ENCODE results near the gene CNTRL. TPM values are rescaled to one million over a fixed set of nuclear protein-coding genes. Genes with fewer than 3 reads are reported as not detected.
A peak's percentile ranks its signal among the peaks of the same experiment; 100 is the strongest.
"Not testable (repeated sequence)": the region's sequence is repeated elsewhere in the genome, so short reads cannot be mapped to it uniquely, and the experiment has no call there.

Gene CNTRL
- polyA plus RNA-seq, 3 donors from 2014 or later = 0.17 to 17.6 (median 7.6) TPM

DNA sequence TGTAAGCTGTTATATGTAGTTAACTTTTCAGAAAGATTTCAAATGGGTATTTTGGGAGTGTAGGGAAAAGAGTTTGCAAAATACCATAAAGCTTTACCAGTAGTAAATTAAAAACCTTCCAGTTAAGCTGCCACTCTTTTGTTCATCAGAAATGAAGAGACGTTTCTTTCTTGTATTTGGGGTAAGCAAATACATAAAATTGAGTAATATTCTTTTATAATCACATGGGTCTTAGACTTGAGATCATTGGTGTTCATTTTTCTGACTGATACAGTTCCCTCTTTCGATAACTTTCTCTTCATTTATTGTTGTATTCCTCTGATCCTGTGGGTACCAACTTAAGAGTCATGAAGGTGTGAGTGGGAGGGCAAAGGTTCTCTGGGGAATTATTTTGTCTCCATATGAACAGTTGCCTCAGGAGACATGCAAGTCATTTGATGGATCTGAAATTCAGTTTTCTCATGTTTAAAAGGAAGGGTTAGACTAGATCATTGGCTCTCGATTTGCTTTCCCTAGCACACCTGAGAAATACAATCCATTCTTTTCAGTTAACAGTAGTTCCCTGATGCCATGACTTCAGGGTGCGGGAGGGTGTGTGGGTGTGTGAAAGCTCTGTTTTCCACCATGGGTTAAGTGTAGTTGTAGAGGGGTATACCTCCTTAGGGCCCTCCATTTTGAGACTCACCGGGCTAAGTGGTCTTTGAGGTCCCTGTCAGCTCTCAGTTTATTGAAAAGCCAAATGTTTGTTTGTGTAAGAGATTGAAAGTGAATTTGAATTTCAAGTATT lies 47.7 kb downstream of the CNTRL start:
- Mint-ChIP-seq H3K4me1 (peaks cover 25 to 55% of the 10 kb centered on the region in 2 donors), H3K27me3 (ENCODE audit: low read depth in 3 of 3) (peaks cover 0 to 5% (median 4%) of the 10 kb centered on the region in 3 donors), H3K4me3 (peak overlapping the region; percentile 88 to 96 (median 92)), H3K9me3 (no peaks in the 10 kb centered on the region), H3K36me3 (peaks cover 5 to 23% (median 19%) of the 10 kb centered on the region in 3 donors), H3K27ac (peak overlapping the region; percentile 89 to 97 (median 91))
- DNase-seq = no peak

DNA sequence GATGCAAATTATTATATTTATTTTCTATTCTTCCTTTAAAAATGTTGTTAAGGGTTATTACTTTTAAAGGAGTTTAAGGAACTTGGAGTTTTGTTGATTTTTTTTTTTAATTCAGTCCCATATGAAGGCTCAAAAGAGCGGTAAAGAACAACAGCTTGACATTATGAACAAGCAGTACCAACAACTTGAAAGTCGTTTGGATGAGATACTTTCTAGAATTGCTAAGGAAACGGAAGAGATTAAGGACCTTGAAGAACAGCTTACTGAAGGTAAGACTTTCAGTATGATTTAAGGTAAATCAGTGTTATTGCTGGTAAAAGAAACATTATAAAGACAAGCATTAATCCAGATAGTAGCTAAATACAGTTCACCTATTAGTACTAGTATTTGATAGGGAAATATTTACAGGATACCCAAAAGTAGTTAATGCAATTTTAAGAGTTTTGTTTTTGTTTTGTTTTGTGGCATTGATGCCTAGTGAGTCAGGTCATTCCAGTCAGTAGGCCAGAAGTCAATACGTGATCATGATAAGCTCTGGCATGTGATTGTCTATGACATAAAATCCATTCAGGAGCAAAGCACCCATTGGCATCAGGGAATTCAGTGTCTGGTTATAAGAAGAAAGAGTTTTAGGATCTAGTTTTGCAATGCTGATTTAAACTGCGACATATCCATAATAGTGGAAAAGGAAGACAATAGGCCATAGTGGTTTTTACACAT lies 49.2 kb downstream of the CNTRL start:
- H3K9me3 Mint-ChIP-seq = no peaks in the 10 kb centered on the region
- no peak overlapping the region for H3K27ac Mint-ChIP-seq
- H3K36me3 Mint-ChIP-seq = peaks cover 8 to 35% (median 19%) of the 10 kb centered on the region in 3 donors
- peaks cover 27 to 59% of the 10 kb centered on the region in 2 donors for H3K4me1 Mint-ChIP-seq
- DNase-seq = no peak
- no peak overlapping the region for H3K4me3 Mint-ChIP-seq
- H3K27me3 Mint-ChIP-seq (ENCODE audit: low read depth in 3 of 3) = peaks cover 0 to 5% (median 4%) of the 10 kb centered on the region in 3 donors

DNA sequence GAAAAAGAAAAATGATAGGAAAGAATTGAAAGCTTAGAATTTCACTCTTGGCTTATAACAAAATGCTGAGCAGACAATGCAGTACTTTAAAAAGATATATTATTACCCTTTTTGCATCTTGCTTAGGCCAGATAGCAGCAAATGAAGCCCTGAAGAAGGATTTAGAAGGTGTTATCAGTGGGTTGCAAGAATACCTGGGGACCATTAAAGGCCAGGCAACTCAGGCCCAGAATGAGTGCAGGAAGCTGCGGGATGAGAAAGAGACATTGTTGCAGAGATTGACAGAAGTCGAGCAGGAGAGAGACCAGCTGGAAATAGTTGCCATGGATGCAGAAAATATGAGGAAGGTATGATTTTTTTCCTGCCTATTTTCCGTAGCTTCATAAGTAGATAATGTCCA lies 50.8 kb downstream of the CNTRL start:
- no peak overlapping the region for H3K4me3 Mint-ChIP-seq
- peaks cover 0 to 2% (median 0%) of the 10 kb centered on the region in 6 donors for H3K9me3 Mint-ChIP-seq
- peaks cover 33 to 60% of the 10 kb centered on the region in 2 donors for H3K4me1 Mint-ChIP-seq
- peak overlapping the region in 1 of 6 donors; percentile 14 for H3K27ac Mint-ChIP-seq
- peaks cover 15 to 47% (median 35%) of the 10 kb centered on the region in 3 donors for H3K36me3 Mint-ChIP-seq
- no peak for DNase-seq
- peaks cover 0 to 5% (median 4%) of the 10 kb centered on the region in 3 donors for H3K27me3 Mint-ChIP-seq (ENCODE audit: low read depth in 3 of 3)

DNA sequence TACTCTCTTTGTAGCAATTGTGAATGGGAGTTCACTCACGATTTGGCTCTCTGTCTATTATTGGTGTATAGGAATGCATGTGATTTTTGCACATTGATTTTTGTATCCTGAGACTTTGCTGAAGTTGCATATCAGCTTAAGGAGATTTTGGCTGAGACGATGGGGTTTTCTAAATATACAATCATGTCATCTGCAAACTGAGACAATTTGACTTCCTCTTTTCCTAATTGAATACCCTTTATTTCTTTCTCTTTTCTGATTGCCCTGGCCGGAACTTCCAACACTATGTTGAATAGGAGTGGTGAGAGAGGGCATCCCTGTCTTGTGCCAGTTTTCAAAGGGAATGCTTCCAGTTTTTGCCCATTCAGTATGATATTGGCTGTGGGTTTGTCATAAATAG lies 54.6 kb downstream of the CNTRL start:
- not testable (repeated sequence) for H3K4me3 Mint-ChIP-seq; H3K9me3 Mint-ChIP-seq; H3K27me3 Mint-ChIP-seq (ENCODE audit: low read depth in 3 of 3); DNase-seq
- peaks cover 19 to 55% (median 48%) of the 10 kb centered on the region in 3 donors for H3K36me3 Mint-ChIP-seq
- H3K27ac Mint-ChIP-seq = peak overlapping the region in 3 of 6 donors; percentile 52 to 55 (median 54)
- peaks cover 44 to 56% of the 10 kb centered on the region in 2 donors for H3K4me1 Mint-ChIP-seq

DNA sequence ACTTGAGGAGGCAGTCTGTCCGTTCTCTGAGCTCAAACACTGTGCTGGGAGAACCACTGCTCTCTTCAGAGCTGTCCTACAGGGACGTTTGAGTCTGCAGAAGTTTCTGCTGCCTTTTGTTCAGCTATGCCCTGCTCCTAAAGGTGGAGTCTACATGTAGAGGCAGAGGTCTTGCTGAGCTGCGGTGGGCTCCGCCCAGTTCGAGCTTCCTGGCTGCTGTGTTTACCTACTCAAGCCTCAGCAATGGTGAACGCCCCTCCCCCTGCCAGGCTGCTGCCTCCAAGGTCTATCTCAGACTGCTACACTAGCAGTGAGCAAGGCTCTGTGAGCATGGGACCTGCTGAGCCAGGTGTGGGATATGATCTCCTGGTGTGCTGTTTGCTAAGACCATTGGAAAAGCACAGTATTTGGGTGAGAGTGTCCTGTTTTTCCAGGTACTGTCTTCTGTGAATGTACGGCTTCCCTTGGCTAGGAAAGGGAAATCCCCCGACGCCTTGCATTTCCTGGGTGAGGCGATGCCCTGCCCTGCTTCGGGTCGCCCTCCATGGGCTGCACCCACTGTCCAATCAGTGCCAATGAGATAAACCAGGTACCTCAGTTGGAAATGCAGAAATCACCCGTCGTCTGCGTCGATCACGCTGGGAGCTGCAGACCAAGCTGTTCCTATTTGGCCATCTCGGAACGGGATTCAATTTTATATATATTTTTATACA lies 58.5 kb downstream of the CNTRL start:
- peak; percentile 35 to 62 (median 51) for DNase-seq
- Mint-ChIP-seq H3K27me3 (ENCODE audit: low read depth in 3 of 3) (no peaks in the 10 kb centered on the region), H3K9me3 (peaks cover 0 to 4% (median 0%) of the 10 kb centered on the region in 6 donors), H3K36me3 (peaks cover 26 to 52% (median 40%) of the 10 kb centered on the region in 3 donors), H3K27ac (peak overlapping the region; percentile 65 to 92 (median 78)), H3K4me3 (peak overlapping the region; percentile 55 to 73 (median 69)), H3K4me1 (peaks cover 50 to 53% of the 10 kb centered on the region in 2 donors)

DNA sequence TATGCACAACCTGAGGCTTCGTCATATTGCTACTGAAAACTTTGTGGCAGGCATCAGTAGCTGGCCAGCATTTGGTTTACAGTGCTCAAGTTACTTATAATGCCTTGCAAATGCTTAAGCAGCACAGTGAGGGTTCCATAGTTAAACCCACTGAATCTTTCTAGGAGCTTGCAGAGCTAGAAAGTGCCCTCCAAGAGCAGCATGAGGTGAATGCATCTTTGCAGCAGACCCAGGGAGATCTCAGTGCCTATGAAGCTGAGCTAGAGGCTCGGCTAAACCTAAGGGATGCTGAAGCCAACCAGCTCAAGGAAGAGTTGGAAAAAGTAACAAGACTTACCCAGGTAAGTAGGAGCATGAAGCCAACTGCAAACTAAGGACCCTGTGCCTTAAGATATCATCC lies 60.9 kb downstream of the CNTRL start:
- Mint-ChIP-seq H3K4me1 (peaks cover 38 to 39% of the 10 kb centered on the region in 2 donors), H3K9me3 (peaks cover 0 to 2% (median 0%) of the 10 kb centered on the region in 6 donors), H3K27ac (no peak overlapping the region), H3K36me3 (peaks cover 31 to 54% (median 35%) of the 10 kb centered on the region in 3 donors), H3K4me3 (no peak overlapping the region), H3K27me3 (ENCODE audit: low read depth in 3 of 3) (no peaks in the 10 kb centered on the region)
- no peak for DNase-seq

DNA sequence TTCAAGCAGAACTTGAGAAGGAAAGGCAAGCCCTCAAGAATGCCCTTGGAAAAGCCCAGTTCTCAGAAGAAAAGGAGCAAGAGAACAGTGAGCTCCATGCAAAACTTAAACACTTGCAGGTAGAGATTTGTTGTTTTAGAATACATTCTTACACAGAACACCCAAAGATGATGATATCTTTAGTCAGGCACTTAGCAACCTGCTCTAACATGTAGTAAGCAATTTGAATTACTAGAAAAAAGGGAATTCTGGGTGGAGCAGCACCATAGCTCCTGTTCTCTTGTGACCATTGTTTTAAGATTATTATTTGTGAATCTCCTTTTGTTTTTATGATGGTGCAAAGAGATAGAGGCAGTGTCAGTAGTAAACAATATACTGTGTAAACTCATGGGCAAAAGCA lies 63.8 kb downstream of the CNTRL start:
- H3K9me3 Mint-ChIP-seq = no peaks in the 10 kb centered on the region
- DNase-seq = no peak
- H3K4me1 Mint-ChIP-seq = peaks cover 9 to 10% of the 10 kb centered on the region in 2 donors
- no peak overlapping the region for H3K4me3 Mint-ChIP-seq
- H3K36me3 Mint-ChIP-seq = peaks cover 35 to 66% (median 54%) of the 10 kb centered on the region in 3 donors
- H3K27me3 Mint-ChIP-seq (ENCODE audit: low read depth in 3 of 3) = no peaks in the 10 kb centered on the region
- peak overlapping the region in 3 of 6 donors; percentile 28 to 43 (median 35) for H3K27ac Mint-ChIP-seq

DNA sequence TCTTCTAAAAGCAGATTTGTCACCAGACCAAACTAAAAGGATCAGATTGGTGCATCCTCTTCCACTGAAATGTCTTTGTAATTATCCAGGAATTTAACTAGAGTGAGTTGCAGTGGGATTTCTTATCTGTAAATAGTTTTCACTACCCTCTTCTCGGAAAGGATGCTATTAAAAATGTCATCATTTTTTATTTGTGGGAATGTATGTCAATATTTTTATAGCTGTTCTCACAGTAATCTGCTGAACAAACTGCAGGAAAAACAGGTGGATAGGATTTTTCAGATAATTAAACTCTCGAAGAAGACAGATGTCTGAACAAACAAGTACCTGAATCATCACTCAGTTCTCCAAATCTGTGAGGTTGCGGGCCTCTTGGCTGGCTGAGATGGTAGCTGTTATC lies 64.2 kb downstream of the CNTRL start:
- H3K27ac Mint-ChIP-seq = peak overlapping the region in 1 of 6 donors; percentile 43
- no peak overlapping the region for H3K4me3 Mint-ChIP-seq
- H3K4me1 Mint-ChIP-seq = peaks cover 6 to 9% of the 10 kb centered on the region in 2 donors
- peaks cover 37 to 68% (median 54%) of the 10 kb centered on the region in 3 donors for H3K36me3 Mint-ChIP-seq
- H3K27me3 Mint-ChIP-seq (ENCODE audit: low read depth in 3 of 3) = no peaks in the 10 kb centered on the region
- DNase-seq = no peak
- no peaks in the 10 kb centered on the region for H3K9me3 Mint-ChIP-seq

DNA sequence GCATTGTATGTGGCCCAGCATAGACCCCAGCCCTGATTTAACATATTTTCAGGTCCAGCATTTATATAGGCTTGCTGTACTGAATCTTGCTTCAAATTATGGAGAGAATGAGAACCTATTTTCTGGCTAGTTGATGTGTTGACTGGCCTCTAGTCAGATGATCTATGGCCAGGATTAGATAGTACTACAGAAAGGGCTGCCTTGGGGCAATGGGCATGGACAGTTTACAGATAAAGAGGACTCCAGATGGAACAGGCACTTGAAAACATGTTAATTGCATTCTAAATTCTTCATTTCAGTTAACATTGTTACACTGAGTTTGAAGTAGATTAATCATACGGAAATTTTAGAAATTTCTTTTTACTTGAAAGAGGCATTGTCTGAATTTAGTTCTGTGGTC lies 65.4 kb downstream of the CNTRL start:
- Mint-ChIP-seq H3K36me3 (peaks cover 48 to 75% (median 61%) of the 10 kb centered on the region in 3 donors), H3K9me3 (no peaks in the 10 kb centered on the region), H3K4me3 (no peak overlapping the region), H3K27ac (peak overlapping the region in 3 of 6 donors; percentile 63 to 74 (median 74)), H3K4me1 (peaks cover 0 to 2% of the 10 kb centered on the region in 2 donors), H3K27me3 (ENCODE audit: low read depth in 3 of 3) (no peaks in the 10 kb centered on the region)
- no peak for DNase-seq

DNA sequence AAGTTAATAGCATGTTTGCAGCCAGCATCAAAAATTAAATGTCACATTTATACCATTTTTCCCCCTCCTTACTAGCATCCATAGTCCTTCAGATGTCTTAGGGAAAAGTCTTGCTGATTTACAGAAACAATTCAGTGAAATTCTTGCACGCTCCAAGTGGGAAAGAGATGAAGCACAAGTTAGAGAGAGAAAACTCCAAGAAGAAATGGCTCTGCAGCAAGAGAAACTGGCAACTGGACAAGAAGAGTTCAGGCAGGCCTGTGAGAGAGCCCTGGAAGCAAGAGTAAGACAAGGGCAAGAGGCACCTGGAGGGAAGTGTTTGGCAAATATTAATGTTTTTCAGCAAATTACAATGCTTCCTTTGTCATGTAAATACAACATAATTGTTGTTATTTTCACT lies 66.6 kb downstream of the CNTRL start:
- H3K27ac Mint-ChIP-seq = peak overlapping the region in 1 of 6 donors; percentile 74
- H3K9me3 Mint-ChIP-seq = no peaks in the 10 kb centered on the region
- no peaks in the 10 kb centered on the region for H3K27me3 Mint-ChIP-seq (ENCODE audit: low read depth in 3 of 3)
- no peak for DNase-seq
- peaks cover 49 to 73% (median 64%) of the 10 kb centered on the region in 3 donors for H3K36me3 Mint-ChIP-seq
- H3K4me3 Mint-ChIP-seq = no peak overlapping the region
- peaks cover 0 to 2% of the 10 kb centered on the region in 2 donors for H3K4me1 Mint-ChIP-seq

DNA sequence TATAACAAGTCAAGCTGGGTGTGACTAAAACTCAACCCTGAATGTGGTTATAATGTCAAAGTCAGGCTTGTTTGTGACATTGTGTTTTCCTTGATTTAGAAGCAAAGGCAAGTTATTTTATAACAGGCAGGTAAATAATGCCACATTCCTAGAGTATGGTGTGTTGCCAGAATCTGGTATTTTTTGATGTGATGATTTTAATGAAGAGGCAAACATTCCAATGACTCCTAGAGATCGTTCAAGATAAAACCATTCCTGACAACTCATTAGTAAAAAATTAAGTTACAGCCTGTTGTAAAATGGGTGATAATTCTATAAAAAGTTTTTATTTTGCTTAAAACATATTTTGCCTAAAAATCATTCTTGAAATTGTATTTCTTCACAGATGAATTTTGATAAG lies 67.0 kb downstream of the CNTRL start:
- DNase-seq = no peak
- Mint-ChIP-seq H3K27me3 (ENCODE audit: low read depth in 3 of 3) (no peaks in the 10 kb centered on the region), H3K36me3 (peaks cover 52 to 77% (median 68%) of the 10 kb centered on the region in 3 donors)

DNA sequence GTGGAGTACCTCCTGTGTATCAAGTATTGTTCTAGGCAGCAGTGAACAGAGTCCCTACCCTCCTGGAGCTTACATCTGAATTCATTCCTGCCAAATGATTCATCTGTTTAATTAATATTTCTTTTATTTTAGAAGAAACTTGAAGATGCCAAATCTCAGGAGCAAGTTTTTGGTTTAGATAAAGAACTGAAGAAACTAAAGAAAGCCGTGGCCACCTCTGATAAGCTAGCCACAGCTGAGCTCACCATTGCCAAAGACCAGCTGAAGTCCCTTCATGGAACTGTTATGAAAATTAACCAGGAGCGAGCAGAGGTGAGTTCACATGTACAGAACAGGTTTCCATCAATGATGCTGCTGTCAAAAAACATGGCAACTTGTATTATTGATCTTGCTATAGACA lies 69.0 kb downstream of the CNTRL start:
- no peaks in the 10 kb centered on the region for H3K4me1 Mint-ChIP-seq
- H3K9me3 Mint-ChIP-seq = no peaks in the 10 kb centered on the region
- H3K4me3 Mint-ChIP-seq = no peak overlapping the region
- no peak overlapping the region for H3K27ac Mint-ChIP-seq
- DNase-seq = no peak
- H3K27me3 Mint-ChIP-seq (ENCODE audit: low read depth in 3 of 3) = no peaks in the 10 kb centered on the region
- peaks cover 58 to 87% (median 74%) of the 10 kb centered on the region in 3 donors for H3K36me3 Mint-ChIP-seq

More for the DNA sequence above, 67.0 kb downstream of the CNTRL start:
- Mint-ChIP-seq H3K27ac (peak overlapping the region in 1 of 6 donors; percentile 74), H3K4me3 (no peak overlapping the region), H3K9me3 (no peaks in the 10 kb centered on the region), H3K4me1 (peaks cover 0 to 2% of the 10 kb centered on the region in 2 donors)

DNA sequence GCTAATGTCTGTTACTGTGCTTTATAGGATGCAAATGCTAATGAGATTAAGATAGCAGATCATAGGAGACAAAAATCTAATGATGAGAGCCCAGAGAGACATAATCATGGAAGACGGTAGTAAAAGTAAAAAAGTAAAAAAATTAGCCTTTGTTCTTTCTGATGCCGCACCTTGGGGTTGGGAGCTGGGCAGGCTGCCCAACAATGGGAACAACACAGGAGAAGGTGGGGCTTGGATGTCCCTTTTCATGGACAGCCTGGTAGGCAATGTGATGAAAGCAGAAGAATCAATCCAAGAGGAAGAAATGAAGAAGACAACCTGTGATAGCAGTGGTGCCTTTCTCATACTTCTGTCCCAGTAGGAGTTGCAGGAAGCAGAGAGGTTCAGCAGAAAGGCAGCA lies 69.7 kb downstream of the CNTRL start:
- no peak for DNase-seq
- H3K27me3 Mint-ChIP-seq (ENCODE audit: low read depth in 3 of 3) = no peaks in the 10 kb centered on the region
- H3K36me3 Mint-ChIP-seq = peaks cover 60 to 83% (median 72%) of the 10 kb centered on the region in 3 donors
- H3K4me3 Mint-ChIP-seq = no peak overlapping the region
- peak overlapping the region in 1 of 6 donors; percentile 35 for H3K27ac Mint-ChIP-seq
- H3K4me1 Mint-ChIP-seq = no peaks in the 10 kb centered on the region
- no peaks in the 10 kb centered on the region for H3K9me3 Mint-ChIP-seq

Measured in immature natural killer cell (primary cell).